Activated CD8-positive, alpha-beta T cell treated with anti-CD3 and anti-CD28 coated beads, Interleukin-2, amount 10 ng/mL, durations not matched to agents 7 days and 5 days (primary cell): ENCODE measurements around the gene C1QC. TPM values are rescaled to one million over a fixed set of nuclear protein-coding genes. Genes with fewer than 3 reads are reported as not detected.

Experiments used
- ATAC-seq: fragments of 150-1000 bp; cut with Tn5 transposase; one replicate; pipeline ENCODE4 v1.10.0; 2021; ENCODE audit warnings: moderate library complexity
- CTCF ChIA-PET: fragments of 350-600 bp; sonication (Branson Sonifier 250); formaldehyde crosslinking; loops from one replicate; lab custom pipeline; 2021; ENCODE audit warnings: antibody characterized with exemption; lab: Charles Lee
- POLR2A ChIA-PET: fragments of 350-600 bp; sonication (Branson Sonifier 250); formaldehyde crosslinking; loops from one replicate; lab custom pipeline; 2021; ENCODE audit warnings: antibody characterized with exemption; lab: Charles Lee
- DNase-seq: peaks from one replicate; pipeline ENCODE4 v3.0.0-alpha.2; 2020
- H3K27ac Mint-ChIP-seq: one replicate; pipeline ENCODE4 v1.8.0; 2021; ENCODE audit warnings: mild to moderate bottlenecking, mixed read lengths
- H3K27me3 Mint-ChIP-seq: one replicate; pipeline ENCODE4 v1.8.0; 2021; ENCODE audit warnings: low read depth, mixed read lengths
- H3K36me3 Mint-ChIP-seq: one replicate; pipeline ENCODE4 v1.8.0; 2021; ENCODE audit warnings: low read depth, mixed read lengths
- H3K4me1 Mint-ChIP-seq: one replicate; pipeline ENCODE4 v1.8.0; 2021; ENCODE audit warnings: low read depth, mixed read lengths
- H3K4me3 Mint-ChIP-seq: one replicate; pipeline ENCODE4 v1.8.0; 2021; ENCODE audit warnings: mild to moderate bottlenecking, mixed read lengths
- H3K9me3 Mint-ChIP-seq: one replicate; pipeline ENCODE4 v1.8.0; 2022; ENCODE audit warnings: mixed read lengths; ENCODE audit not compliant: insufficient read depth
- total RNA-seq, 2 experiments: library from RNA; stranded (reverse); gene quantifications; one replicate each; pipeline ENCODE4 v1.2.3, GENCODE V29; 2021

C1QC gene
- total RNA-seq, 2 experiments from 2014 or later, result not detected

DNA sequence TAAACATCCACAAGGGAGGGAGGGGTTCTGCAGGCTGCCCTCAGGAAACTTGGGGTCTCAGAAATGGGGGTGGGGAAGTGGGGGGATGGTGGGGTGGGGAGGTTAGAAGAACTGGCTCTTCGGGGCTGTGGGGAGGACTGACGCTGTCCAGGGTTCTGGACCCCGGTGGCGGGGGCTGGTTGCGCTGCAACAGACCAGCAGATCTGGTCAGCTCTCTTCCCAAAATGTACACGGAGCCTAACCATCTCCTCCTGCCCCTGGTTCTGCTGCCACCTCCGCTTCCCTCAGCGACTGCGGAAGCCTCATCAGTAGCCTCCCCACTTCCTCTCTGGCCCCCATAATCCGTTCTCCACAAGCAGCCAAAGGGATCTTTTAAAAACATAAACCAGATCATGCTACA, 36.3 kb upstream of the C1QC start:
- ATAC-seq, result no peak

DNA sequence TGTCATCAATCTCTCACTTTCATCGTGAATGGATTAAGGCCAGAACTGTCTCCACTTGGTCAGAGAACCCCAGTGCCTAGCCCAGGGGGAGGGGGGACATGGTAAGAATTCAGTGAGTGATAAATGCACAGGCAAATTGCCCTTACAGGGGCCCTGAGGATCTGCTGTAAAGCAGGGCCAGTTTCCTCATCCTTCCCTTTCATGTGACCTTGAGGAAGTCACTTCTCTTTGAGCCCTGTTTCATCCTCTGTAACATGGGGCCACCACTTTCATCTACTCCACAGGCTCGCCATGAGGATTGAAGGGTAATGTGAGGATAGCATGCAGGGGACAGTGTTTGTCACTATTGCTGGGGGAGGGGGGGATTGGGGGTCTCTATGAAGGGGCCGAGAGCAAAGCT, 35.1 kb upstream of the C1QC start:
- H3K4me1 Mint-ChIP-seq, result no peaks in the 10 kb centered on the region

More for the DNA sequence above, 36.3 kb upstream of the C1QC start:
- H3K36me3 Mint-ChIP-seq, result no peaks in the 10 kb centered on the region
- CTCF ChIA-PET, result no interaction called here
- POLR2A ChIA-PET, result interaction anchor here (0.6 kb wide), 1 partner anchor 34 kb away, joined by 3 read pairs; no protein-coding TSS in a partner anchor
- no peak overlapping the region for H3K27ac Mint-ChIP-seq
- no peaks in the 10 kb centered on the region for H3K9me3 Mint-ChIP-seq
- DNase-seq, result no peak
- H3K4me1 Mint-ChIP-seq, result no peaks in the 10 kb centered on the region
- H3K27me3 Mint-ChIP-seq, result peaks cover 21% of the 10 kb centered on the region
- no peak overlapping the region for H3K4me3 Mint-ChIP-seq

DNA sequence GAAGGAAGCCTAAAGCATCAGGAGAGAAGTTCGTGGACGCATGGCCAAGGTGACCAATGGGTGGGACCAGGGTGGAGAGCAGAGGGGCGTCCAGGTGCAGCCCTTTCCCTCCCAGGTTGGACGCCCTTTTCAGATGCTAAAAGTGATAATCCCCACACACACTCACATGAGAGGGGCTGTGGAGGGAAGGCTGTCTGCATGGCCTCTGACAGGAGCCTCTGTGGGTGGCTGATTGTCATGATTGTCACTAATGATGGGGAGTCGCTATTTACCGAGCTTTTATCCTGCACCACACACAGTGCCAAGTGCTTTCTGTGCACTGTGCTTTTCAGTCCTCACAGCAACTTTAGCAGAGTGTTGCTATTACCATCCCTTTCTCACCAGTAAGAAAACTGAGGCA, 34.1 kb upstream of the C1QC start:
- H3K4me1 Mint-ChIP-seq, result no peaks in the 10 kb centered on the region
- no peak overlapping the region for H3K4me3 Mint-ChIP-seq
- no peaks in the 10 kb centered on the region for H3K36me3 Mint-ChIP-seq
- ChIA-PET POLR2A (no interaction called here), CTCF (no interaction called here)
- no peak for DNase-seq
- ATAC-seq, result no peak
- peaks cover 20% of the 10 kb centered on the region for H3K27me3 Mint-ChIP-seq
- H3K27ac Mint-ChIP-seq, result no peak overlapping the region
- H3K9me3 Mint-ChIP-seq, result no peaks in the 10 kb centered on the region

More for the DNA sequence above, 35.1 kb upstream of the C1QC start:
- H3K4me3 Mint-ChIP-seq, result no peak overlapping the region
- peaks cover 21% of the 10 kb centered on the region for H3K27me3 Mint-ChIP-seq
- ChIA-PET CTCF (no interaction called here), POLR2A (no interaction called here)
- no peak for DNase-seq
- no peaks in the 10 kb centered on the region for H3K9me3 Mint-ChIP-seq
- no peak overlapping the region for H3K27ac Mint-ChIP-seq
- ATAC-seq, result no peak
- no peaks in the 10 kb centered on the region for H3K36me3 Mint-ChIP-seq

DNA sequence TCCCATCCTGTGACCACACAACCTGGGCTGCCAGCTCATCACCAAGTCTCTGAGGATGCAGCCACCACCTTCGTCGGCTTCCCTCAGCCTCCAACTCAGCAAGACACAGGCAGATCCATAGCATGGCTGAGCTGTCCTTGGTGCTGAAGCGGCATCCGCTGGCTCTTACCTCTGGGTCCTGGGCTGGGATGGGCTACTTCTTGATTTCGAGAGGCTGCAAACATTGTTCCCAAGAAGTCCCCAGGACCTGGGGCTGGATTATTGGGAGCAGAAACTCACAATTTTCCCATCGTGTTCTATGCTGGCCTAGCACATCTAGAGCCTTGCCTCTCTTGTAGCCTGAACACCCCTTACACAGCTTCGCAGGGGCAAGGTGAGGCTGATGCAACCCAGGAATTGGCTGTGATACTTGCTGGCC, 31.9 kb upstream of the C1QC start:
- ATAC-seq (peak; percentile 51), DNase-seq (peak; percentile 57)
- Mint-ChIP-seq H3K9me3 (no peaks in the 10 kb centered on the region), H3K27me3 (peaks cover 4% of the 10 kb centered on the region), H3K27ac (no peak overlapping the region), H3K4me3 (no peak overlapping the region), H3K36me3 (no peaks in the 10 kb centered on the region), H3K4me1 (no peaks in the 10 kb centered on the region)
- POLR2A ChIA-PET, result no interaction called here
- CTCF ChIA-PET, result no interaction called here

DNA sequence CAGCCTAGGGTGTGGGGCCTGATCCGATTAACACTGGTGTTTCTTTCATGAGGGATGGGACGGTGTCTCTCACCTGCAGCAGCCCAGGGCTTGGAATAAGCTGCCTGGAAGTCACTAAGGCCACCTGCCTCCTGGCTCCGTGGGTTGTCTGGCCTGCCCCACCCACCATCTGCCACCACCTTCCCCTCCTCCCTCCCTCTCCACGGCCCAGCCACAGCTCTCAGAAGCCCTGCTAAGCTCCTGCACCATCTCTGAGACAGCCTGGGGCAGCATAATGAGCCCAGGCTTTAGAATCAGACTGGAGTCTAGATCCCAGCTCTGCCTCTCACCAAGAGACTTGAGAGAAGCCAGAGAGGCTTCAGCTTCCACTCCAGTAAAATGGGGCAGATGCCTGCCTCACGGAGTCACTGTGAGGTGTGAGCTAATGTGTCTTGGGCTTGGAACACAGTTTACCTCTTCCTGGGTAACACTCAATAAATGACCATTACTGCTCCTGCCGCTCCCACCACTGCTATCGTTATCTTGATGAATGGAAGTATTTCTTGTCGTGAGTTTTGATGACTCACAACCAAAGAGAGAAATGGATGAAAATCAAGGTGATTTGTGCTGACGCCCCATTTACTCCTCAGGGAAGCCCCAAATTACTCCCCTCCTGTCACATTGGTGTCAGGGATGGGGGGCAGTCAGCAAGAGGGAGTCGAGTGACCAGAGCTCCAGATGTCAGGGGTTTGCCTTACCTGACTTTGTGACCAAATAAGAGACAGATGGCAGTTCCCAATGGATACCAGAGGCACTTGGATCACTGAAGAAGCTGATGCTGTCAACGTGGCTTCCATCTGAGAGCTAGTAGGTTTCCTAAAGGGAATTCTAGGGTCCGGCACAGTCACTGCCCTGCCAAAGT, 30.5 kb upstream of the C1QC start:
- POLR2A ChIA-PET, result no interaction called here
- H3K4me3 Mint-ChIP-seq, result no peak overlapping the region
- ATAC-seq, result no peak
- DNase-seq, result no peak
- H3K27me3 Mint-ChIP-seq, result peaks cover 2% of the 10 kb centered on the region
- CTCF ChIA-PET, result interaction anchor here (0.7 kb wide), 1 partner anchor 203 kb away, joined by 3 read pairs; no protein-coding TSS in a partner anchor
- H3K27ac Mint-ChIP-seq, result no peak overlapping the region
- no peaks in the 10 kb centered on the region for H3K36me3 Mint-ChIP-seq
- H3K4me1 Mint-ChIP-seq, result no peaks in the 10 kb centered on the region
- H3K9me3 Mint-ChIP-seq, result no peaks in the 10 kb centered on the region

DNA sequence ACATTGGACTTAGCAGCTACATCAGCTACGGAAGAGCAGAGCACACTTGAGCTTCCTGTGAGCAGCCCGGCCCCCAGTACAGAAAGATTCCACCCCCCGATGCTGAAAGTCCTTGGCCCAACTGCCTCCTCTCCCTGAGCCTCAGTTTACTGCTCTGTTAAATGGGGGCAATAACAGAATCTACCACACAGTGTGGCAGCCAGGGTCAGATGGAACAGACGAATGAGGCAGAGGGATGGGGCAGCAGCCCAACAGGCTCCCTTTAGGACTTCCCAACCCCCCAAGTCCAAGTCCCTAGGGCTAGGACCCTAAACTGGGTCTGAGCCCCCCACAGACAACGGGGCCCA, 29.9 kb upstream of the C1QC start:
- Mint-ChIP-seq H3K27ac (no peak overlapping the region), H3K4me3 (no peak overlapping the region), H3K9me3 (no peaks in the 10 kb centered on the region), H3K4me1 (no peaks in the 10 kb centered on the region), H3K36me3 (no peaks in the 10 kb centered on the region), H3K27me3 (no peaks in the 10 kb centered on the region)
- ATAC-seq, result no peak
- ChIA-PET POLR2A (no interaction called here), CTCF (no interaction called here)
- DNase-seq, result no peak

DNA sequence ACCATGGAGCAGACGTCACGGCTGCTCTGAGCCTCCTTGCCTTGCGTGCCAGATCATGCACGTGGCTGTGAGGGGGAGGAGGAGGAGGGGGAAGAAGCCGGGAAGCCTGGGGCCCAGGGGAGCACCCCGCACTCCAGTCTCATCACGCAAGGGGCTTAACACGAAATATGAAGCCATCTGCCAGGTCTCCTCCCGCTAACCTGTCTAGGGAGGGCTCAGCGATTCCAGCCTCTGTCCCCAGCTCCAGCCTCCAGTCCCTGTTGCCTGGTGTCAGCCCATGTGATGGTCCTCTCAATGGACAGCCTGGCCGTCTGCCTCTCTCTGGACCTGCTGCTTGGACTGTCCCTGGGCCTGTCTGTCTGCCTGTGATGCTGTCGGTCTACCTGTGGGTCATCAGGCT, 29.5 kb upstream of the C1QC start:
- H3K4me1 Mint-ChIP-seq, result no peaks in the 10 kb centered on the region
- H3K36me3 Mint-ChIP-seq, result no peaks in the 10 kb centered on the region
- no peak overlapping the region for H3K4me3 Mint-ChIP-seq
- ChIA-PET CTCF (no interaction called here), POLR2A (no interaction called here)
- no peak for DNase-seq
- H3K9me3 Mint-ChIP-seq, result no peaks in the 10 kb centered on the region
- no peak overlapping the region for H3K27ac Mint-ChIP-seq
- no peaks in the 10 kb centered on the region for H3K27me3 Mint-ChIP-seq
- ATAC-seq, result no peak

DNA sequence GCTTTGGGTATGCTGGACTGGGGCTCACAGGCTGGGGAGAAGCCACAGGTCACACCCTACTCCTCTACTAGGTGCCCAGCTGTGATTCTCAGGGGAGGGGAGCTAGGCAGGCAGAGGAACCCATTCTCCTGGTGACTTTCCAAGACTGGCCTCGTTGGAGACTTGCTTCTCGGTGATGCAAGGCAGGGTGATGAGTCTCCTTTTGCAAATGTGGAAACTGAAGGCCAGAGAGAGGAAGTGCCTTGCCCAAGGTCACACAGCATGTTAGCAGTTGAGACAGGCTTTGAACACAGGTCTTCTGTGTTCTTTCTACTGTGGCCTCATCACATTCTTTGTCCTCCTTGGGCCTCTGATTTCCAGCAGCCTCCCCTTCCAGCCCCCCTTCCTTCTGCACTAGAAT, 27.5 kb upstream of the C1QC start:
- no peaks in the 10 kb centered on the region for H3K36me3 Mint-ChIP-seq
- DNase-seq, result no peak
- no peak overlapping the region for H3K4me3 Mint-ChIP-seq
- H3K27me3 Mint-ChIP-seq, result peaks cover 3% of the 10 kb centered on the region
- ChIA-PET POLR2A (no interaction called here), CTCF (no interaction called here)
- no peaks in the 10 kb centered on the region for H3K9me3 Mint-ChIP-seq
- no peaks in the 10 kb centered on the region for H3K4me1 Mint-ChIP-seq
- no peak for ATAC-seq
- H3K27ac Mint-ChIP-seq, result no peak overlapping the region

DNA sequence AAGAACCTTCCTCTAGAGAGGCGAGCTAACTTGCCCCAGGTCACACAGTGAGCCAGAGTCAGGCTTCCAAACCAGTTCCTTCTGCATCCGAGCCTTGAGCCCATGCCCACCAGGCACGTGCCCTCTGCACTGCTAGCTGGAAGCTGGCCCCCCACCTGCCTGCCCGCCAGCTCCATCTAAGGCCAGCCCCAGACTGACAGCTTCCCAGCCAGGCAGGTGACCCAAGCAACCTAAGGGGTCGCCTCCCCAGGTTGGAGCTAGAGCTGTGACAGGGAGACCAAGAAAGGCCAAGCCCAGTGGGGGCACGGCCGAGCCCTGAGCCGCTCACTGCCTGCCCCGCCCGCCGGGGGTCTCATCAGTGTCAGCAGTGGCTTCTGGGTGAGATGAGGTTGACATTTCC, 26.9 kb upstream of the C1QC start:
- no peak for DNase-seq
- ATAC-seq, result no peak
- Mint-ChIP-seq H3K9me3 (no peaks in the 10 kb centered on the region), H3K4me3 (no peak overlapping the region), H3K27me3 (peaks cover 3% of the 10 kb centered on the region), H3K27ac (no peak overlapping the region), H3K4me1 (no peaks in the 10 kb centered on the region), H3K36me3 (no peaks in the 10 kb centered on the region)
- POLR2A ChIA-PET, result no interaction called here
- CTCF ChIA-PET, result no interaction called here

DNA sequence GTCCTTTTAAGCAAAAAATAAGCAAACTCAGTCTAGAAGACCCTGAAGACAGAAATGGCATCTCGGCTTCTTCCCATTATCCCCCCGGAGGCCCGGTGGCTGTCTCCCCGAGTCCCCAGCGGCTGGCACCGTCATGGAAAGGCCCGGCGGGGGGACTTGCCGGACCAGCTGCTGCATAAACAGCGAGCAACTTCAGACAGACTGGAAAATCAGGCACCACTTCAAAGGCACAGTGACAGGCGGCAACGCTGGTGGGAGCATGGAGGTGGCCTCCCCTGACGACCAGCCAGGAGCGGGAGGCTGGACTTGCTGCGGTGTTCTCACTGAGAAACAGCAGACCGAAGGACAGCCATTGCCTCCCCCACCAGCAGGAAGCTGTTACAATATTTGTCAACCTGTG, 25.4 kb upstream of the C1QC start:
- ChIA-PET POLR2A (no interaction called here), CTCF (no interaction called here)
- H3K36me3 Mint-ChIP-seq, result no peaks in the 10 kb centered on the region
- no peak for ATAC-seq
- no peaks in the 10 kb centered on the region for H3K4me1 Mint-ChIP-seq
- H3K4me3 Mint-ChIP-seq, result no peak overlapping the region
- no peak overlapping the region for H3K27ac Mint-ChIP-seq
- no peak for DNase-seq
- peaks cover 3% of the 10 kb centered on the region for H3K27me3 Mint-ChIP-seq
- no peaks in the 10 kb centered on the region for H3K9me3 Mint-ChIP-seq

DNA sequence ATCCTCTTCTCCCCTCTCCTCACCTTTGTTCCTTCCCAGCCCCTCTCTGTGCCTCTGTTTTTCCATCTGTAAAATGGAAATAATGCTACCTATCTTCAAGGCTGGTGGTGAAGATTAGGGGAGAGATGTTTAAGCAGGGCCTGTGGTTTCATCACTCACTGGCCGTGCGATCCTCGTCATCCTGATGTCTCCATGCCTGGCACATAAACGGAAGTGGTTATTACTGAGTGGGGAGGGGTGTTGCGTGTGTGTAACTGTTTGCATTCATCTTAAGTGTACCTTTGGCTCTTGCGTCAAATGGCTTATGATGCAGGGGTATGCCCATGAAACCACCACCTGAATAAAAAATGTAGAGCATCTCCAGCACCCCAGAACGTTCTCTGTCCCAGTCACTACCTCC, 24.2 kb upstream of the C1QC start:
- no peaks in the 10 kb centered on the region for H3K9me3 Mint-ChIP-seq
- CTCF ChIA-PET, result no interaction called here
- H3K36me3 Mint-ChIP-seq, result no peaks in the 10 kb centered on the region
- POLR2A ChIA-PET, result no interaction called here
- no peak overlapping the region for H3K4me3 Mint-ChIP-seq
- DNase-seq, result no peak
- peaks cover 3% of the 10 kb centered on the region for H3K27me3 Mint-ChIP-seq
- no peak overlapping the region for H3K27ac Mint-ChIP-seq
- H3K4me1 Mint-ChIP-seq, result no peaks in the 10 kb centered on the region
- no peak for ATAC-seq

DNA sequence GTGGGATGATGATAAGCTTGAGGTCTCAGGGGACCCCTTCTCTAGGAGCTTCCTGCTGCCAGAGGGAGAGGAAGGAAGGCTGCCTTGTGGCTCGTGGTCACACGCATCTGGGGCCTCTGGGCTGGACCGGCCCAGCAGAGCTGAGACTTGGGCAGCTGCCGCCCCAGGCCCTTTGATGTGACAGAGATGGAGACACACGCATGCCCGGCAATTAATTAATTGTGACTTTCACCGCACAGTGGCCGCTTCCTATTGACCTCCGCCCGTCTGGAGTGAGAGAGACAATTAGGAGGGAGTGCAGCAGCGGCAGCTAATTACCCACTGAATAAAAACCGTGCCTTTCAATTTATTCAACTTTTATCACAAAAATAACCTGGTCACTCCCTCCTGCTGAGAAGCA, 23.6 kb upstream of the C1QC start:
- Mint-ChIP-seq H3K27ac (no peak overlapping the region), H3K36me3 (no peaks in the 10 kb centered on the region), H3K27me3 (peaks cover 3% of the 10 kb centered on the region), H3K4me3 (no peak overlapping the region), H3K4me1 (no peaks in the 10 kb centered on the region), H3K9me3 (no peaks in the 10 kb centered on the region)
- no peak for DNase-seq
- ChIA-PET CTCF (no interaction called here), POLR2A (no interaction called here)
- ATAC-seq, result no peak
